Measurements from ENCODE around the gene SOD3.

- TF ChIP-seq TAF1 (IDR thresholded peaks at IDR 0.05; ENCODE audit: borderline replicate concordance, low read depth, low read length) (no peak), POLR2A (IDR thresholded peaks at IDR 0.05; ENCODE audit: low read depth, low read length) (no peak)
These were observed 24.7 kb upstream of the SOD3 start for GRCh38 chr4:24770667-24771066.
